Measurements from ENCODE around the gene NALCN. TPM values are rescaled to one million over a fixed set of nuclear protein-coding genes. Genes with fewer than 3 reads are reported as not detected.

Gene NALCN
- total and polyA plus RNA-seq, 2 donors (not counting 1 experiment from before 2014, with no cell fraction given), result 1.5 to 2.7 TPM

DNA sequence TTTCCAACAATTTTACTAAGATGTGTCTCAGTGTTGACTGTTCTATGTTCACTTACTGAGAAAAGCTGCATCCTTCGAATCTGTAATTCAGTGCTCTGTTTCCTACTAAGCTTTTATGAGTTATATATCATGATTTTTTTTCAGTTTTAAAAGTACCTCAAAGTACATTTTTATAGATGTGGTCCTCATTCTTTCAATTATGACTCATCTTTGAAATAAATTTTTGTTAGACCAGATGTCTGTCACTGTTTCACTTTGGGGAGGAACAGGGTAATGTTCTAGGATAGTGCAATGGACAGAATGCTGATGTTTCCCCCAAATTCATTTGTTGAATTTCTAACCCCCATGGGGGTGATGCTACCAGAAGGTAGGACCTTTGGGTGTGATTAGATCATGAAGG lies 74.8 kb downstream of the NALCN start:
- no peak overlapping the region for H2AFZ ChIP-seq (ENCODE audit: low read length)
- H3K27ac ChIP-seq (ENCODE audit: insufficient read depth, low read length), result no peak overlapping the region
- peak overlapping the region; percentile 37 for H3K4me2 ChIP-seq (ENCODE audit: extremely low read depth, insufficient read depth, low read length)
- H4K20me1 ChIP-seq (ENCODE audit: control insufficient read depth, extremely low read depth, insufficient read depth, low read length), result no peaks in the 10 kb centered on the region
- TF ChIP-seq, protein P1, sequence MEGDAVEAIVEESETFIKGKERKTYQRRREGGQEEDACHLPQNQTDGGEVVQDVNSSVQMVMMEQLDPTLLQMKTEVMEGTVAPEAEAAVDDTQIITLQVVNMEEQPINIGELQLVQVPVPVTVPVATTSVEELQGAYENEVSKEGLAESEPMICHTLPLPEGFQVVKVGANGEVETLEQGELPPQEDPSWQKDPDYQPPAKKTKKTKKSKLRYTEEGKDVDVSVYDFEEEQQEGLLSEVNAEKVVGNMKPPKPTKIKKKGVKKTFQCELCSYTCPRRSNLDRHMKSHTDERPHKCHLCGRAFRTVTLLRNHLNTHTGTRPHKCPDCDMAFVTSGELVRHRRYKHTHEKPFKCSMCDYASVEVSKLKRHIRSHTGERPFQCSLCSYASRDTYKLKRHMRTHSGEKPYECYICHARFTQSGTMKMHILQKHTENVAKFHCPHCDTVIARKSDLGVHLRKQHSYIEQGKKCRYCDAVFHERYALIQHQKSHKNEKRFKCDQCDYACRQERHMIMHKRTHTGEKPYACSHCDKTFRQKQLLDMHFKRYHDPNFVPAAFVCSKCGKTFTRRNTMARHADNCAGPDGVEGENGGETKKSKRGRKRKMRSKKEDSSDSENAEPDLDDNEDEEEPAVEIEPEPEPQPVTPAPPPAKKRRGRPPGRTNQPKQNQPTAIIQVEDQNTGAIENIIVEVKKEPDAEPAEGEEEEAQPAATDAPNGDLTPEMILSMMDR (conservative IDR thresholded peaks at IDR 0.05 in 1 of 2, IDR thresholded peaks at IDR 0.05 in 1 of 2; ENCODE audit: low read depth in 1 of 2, low read length in 2 of 2), result no peak
- TF ChIP-seq EZH2 (IDR thresholded peaks at IDR 0.05; ENCODE audit: low read length, missing control alignments), result no peak
- no peaks in the 10 kb centered on the region for H3K36me3 ChIP-seq (ENCODE audit: control insufficient read depth, insufficient read depth, low read length)
- H3K27me3 ChIP-seq (ENCODE audit: control insufficient read depth, insufficient read depth, low read length), result no peaks in the 10 kb centered on the region
- H3K9ac ChIP-seq (ENCODE audit: insufficient read depth, low read length), result no peak overlapping the region
- no peaks in the 10 kb centered on the region for H3K9me3 ChIP-seq (ENCODE audit: control insufficient read depth, insufficient read depth, low read depth, low read length)
- peaks cover 4% of the 10 kb centered on the region for H3K4me1 ChIP-seq (ENCODE audit: control insufficient read depth, extremely low read depth, insufficient read depth, low read length)
- no peak overlapping the region for H3K4me3 ChIP-seq (replicated peaks in 1 of 4; ENCODE audit: control extremely low read depth in 1 of 4, insufficient read depth in 1 of 4, low read depth in 3 of 4, low read length in 4 of 4)
- peak in 1 of 2 donors; percentile 34 for DNase-seq (ENCODE audit: low read depth in 2 of 2)
- no peaks in the 10 kb centered on the region for H3K79me2 ChIP-seq (ENCODE audit: control insufficient read depth, insufficient read depth, low read length)

DNA sequence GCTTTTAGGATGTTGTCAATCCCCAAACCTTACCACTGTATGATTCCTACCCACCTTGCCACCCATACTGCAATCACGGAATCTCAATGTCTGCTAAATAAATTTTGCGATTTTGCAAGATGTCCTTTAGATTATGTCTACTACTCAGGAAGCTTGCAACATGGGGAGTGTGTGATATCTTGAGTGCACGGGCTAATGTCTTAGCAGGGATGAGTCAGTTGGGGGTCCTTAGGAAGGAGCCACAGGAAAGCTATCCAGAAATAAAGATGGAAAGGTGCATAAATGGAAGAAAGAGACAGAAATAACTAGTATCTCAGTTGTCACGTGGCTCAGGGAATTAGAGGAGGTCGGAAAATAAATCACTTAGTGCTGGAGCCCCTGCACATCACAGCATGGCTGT lies 77.1 kb downstream of the NALCN start:
- Histone ChIP-seq H3K4me2 (ENCODE audit: extremely low read depth, insufficient read depth, low read length) (no peak overlapping the region), H3K4me1 (ENCODE audit: control insufficient read depth, extremely low read depth, insufficient read depth, low read length) (peaks cover 4% of the 10 kb centered on the region), H3K79me2 (ENCODE audit: control insufficient read depth, insufficient read depth, low read length) (no peaks in the 10 kb centered on the region), H2AFZ (ENCODE audit: low read length) (no peak overlapping the region), H3K9me3 (ENCODE audit: control insufficient read depth, insufficient read depth, low read depth, low read length) (no peaks in the 10 kb centered on the region), H3K4me3 (replicated peaks in 1 of 4; ENCODE audit: control extremely low read depth in 1 of 4, insufficient read depth in 1 of 4, low read depth in 3 of 4, low read length in 4 of 4) (no peak overlapping the region), H3K27ac (ENCODE audit: insufficient read depth, low read length) (no peak overlapping the region), H3K27me3 (ENCODE audit: control insufficient read depth, insufficient read depth, low read length) (no peaks in the 10 kb centered on the region), H3K9ac (ENCODE audit: insufficient read depth, low read length) (no peak overlapping the region), H3K36me3 (ENCODE audit: control insufficient read depth, insufficient read depth, low read length) (no peaks in the 10 kb centered on the region), H4K20me1 (ENCODE audit: control insufficient read depth, extremely low read depth, insufficient read depth, low read length) (no peaks in the 10 kb centered on the region)
- TF ChIP-seq EZH2 (IDR thresholded peaks at IDR 0.05; ENCODE audit: low read length, missing control alignments), result no peak
- TF ChIP-seq, protein P1 (conservative IDR thresholded peaks at IDR 0.05 in 1 of 2, IDR thresholded peaks at IDR 0.05 in 1 of 2; ENCODE audit: low read depth in 1 of 2, low read length in 2 of 2), result no peak
- DNase-seq (ENCODE audit: low read depth in 2 of 2), result no peak

DNA sequence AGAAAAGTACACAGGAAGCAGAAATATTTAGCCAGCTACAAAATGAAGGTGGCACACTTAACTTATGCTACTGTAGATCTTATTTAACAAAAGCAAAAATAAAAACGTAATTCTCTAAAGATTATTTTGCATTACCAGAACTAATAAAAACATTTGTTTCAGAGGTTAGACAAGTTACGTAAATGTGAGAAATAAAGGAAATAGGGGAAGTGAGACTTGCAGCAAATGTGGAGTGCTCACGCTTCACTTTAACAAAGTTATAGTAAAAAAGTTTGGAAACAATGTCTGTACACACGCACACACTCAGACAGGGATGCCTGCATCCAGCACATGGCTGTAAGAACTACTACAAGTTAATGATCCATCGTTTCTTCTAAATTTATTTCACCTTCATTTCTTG lies 83.7 kb downstream of the NALCN start:
- Histone ChIP-seq H3K9ac (ENCODE audit: insufficient read depth, low read length) (no peak overlapping the region), H3K79me2 (ENCODE audit: control insufficient read depth, insufficient read depth, low read length) (no peaks in the 10 kb centered on the region), H4K20me1 (ENCODE audit: control insufficient read depth, extremely low read depth, insufficient read depth, low read length) (no peaks in the 10 kb centered on the region), H3K9me3 (ENCODE audit: control insufficient read depth, insufficient read depth, low read depth, low read length) (no peaks in the 10 kb centered on the region), H3K4me1 (ENCODE audit: control insufficient read depth, extremely low read depth, insufficient read depth, low read length) (no peaks in the 10 kb centered on the region), H2AFZ (ENCODE audit: low read length) (no peak overlapping the region), H3K27ac (ENCODE audit: insufficient read depth, low read length) (no peak overlapping the region), H3K36me3 (ENCODE audit: control insufficient read depth, insufficient read depth, low read length) (no peaks in the 10 kb centered on the region), H3K4me3 (replicated peaks in 1 of 4; ENCODE audit: control extremely low read depth in 1 of 4, insufficient read depth in 1 of 4, low read depth in 3 of 4, low read length in 4 of 4) (no peak overlapping the region), H3K4me2 (ENCODE audit: extremely low read depth, insufficient read depth, low read length) (no peak overlapping the region), H3K27me3 (ENCODE audit: control insufficient read depth, insufficient read depth, low read length) (no peaks in the 10 kb centered on the region)
- TF ChIP-seq, protein P1 (conservative IDR thresholded peaks at IDR 0.05 in 1 of 2, IDR thresholded peaks at IDR 0.05 in 1 of 2; ENCODE audit: low read depth in 1 of 2, low read length in 2 of 2), result no peak
- TF ChIP-seq EZH2 (IDR thresholded peaks at IDR 0.05; ENCODE audit: low read length, missing control alignments), result no peak
- DNase-seq (ENCODE audit: low read depth in 2 of 2), result no peak

All from fibroblast of lung (primary cell).